CD4-positive, alpha-beta T cell (primary cell): ENCODE results near the gene TSSC4. TPM values are rescaled to one million over a fixed set of nuclear protein-coding genes. Genes with fewer than 3 reads are reported as not detected.

Source experiments
- ATAC-seq: fragments of 200-7000 bp; cut with Tn5 transposase; one replicate; pipeline ENCODE4 v1.10.0; 2022; ENCODE audit warnings: mild to moderate bottlenecking; ENCODE audit not compliant: poor library complexity
- CTCF ChIA-PET: fragments of 350-600 bp; sonication (Branson Sonifier 250); formaldehyde crosslinking; loops from one replicate; lab custom pipeline; 2021; ENCODE audit warnings: antibody characterized with exemption, inconsistent platforms; lab: Charles Lee
- POLR2A ChIA-PET: fragments of 350-600 bp; sonication (Branson Sonifier 250); formaldehyde crosslinking; loops from one replicate; lab custom pipeline; 2021; ENCODE audit warnings: antibody characterized with exemption, inconsistent platforms; lab: Charles Lee
- DNase-seq, 14 experiments: peaks; one replicate each; pipeline ENCODE4 v3.0.0-alpha.2; 2013 to 2020; ENCODE audit warnings: mixed read lengths in 2 of 14
- H3K27ac ChIP-seq, 2 donors: one replicate each; pipeline versions ENCODE4 v1.5.1 to v1.7.0; 2013; ENCODE audit warnings: low read length in 2 of 2, low read depth in 1 of 2, mild to moderate bottlenecking in 1 of 2
- H3K27me3 ChIP-seq, 2 experiments: 1 replicate in 1 of 2; 2 replicates in 1 of 2; pipeline versions ENCODE4 v1.6.1 to v1.7.0; 2013; ENCODE audit warnings: low read length in 2 of 2, control low read depth in 1 of 2, mild to moderate bottlenecking in 1 of 2, moderate library complexity in 1 of 2; ENCODE audit not compliant: insufficient read depth in 2 of 2, control insufficient read depth in 1 of 2
- H3K36me3 ChIP-seq: one replicate; pipeline ENCODE4 v1.6.1; 2013; ENCODE audit warnings: low read length, control low read depth; ENCODE audit not compliant: insufficient read depth
- H3K4me1 ChIP-seq: one replicate; pipeline ENCODE4 v1.6.1; 2013; ENCODE audit warnings: low read length, control low read depth; ENCODE audit not compliant: insufficient read depth
- H3K4me3 ChIP-seq: one replicate; pipeline ENCODE4 v1.5.1; 2013; ENCODE audit warnings: mild to moderate bottlenecking, low read length, moderate library complexity
- H3K9me3 ChIP-seq, 2 experiments: 1 replicate in 1 of 2; 2 replicates in 1 of 2; pipeline versions ENCODE4 v1.6.1 to v1.7.0; 2013; ENCODE audit warnings: low read length in 2 of 2, mild to moderate bottlenecking in 2 of 2, control low read depth in 1 of 2, moderate library complexity in 1 of 2; ENCODE audit not compliant: control insufficient read depth in 1 of 2, insufficient read depth in 1 of 2
- H3K27ac Mint-ChIP-seq: one replicate; pipeline ENCODE4 v1.8.0; 2020; ENCODE audit warnings: mixed read lengths
- H3K27me3 Mint-ChIP-seq: one replicate; pipeline ENCODE4 v1.8.0; 2021; ENCODE audit warnings: mixed read lengths
- H3K36me3 Mint-ChIP-seq: one replicate; pipeline ENCODE4 v1.8.0; 2021; ENCODE audit warnings: low read depth, mixed read lengths
- H3K4me1 Mint-ChIP-seq: one replicate; pipeline ENCODE4 v1.8.0; 2021; ENCODE audit warnings: low read depth, mixed read lengths
- H3K4me3 Mint-ChIP-seq: one replicate; pipeline ENCODE4 v1.8.0; 2020; ENCODE audit warnings: mild to moderate bottlenecking, mixed read lengths
- H3K9me3 Mint-ChIP-seq: one replicate; pipeline ENCODE4 v1.8.0; 2020; ENCODE audit warnings: mixed read lengths
- intact Hi-C, 2 experiments: fragments of 100-400 bp; cut with DNase I in 1 of 2; cut with micrococcal nuclease in 1 of 2; formaldehyde crosslinking; loops; one replicate each; pipeline versions ENCODE4 v1.15.1 to v1.9.0; 2023 to 2025; cut with DNase I, micrococcal nuclease
- total RNA-seq, 174 experiments: library from RNA in 2 of 174; stranded (reverse) in 2 of 174; gene quantifications; one replicate each; pipeline ENCODE4 v1.2.3 and lab custom pipeline; 2021 to 2026
- TF ChIP-seq, protein P1 (sequence below): fragments of 200-600 bp; IDR thresholded peaks from one replicate; pipeline ENCODE4 v1.8.0; 2022; ENCODE audit warnings: antibody characterized with exemption, mild to moderate bottlenecking

TSSC4 gene
- total RNA-seq, 2 experiments from 2014 or later: 47.5 to 50.0 TPM

DNA sequence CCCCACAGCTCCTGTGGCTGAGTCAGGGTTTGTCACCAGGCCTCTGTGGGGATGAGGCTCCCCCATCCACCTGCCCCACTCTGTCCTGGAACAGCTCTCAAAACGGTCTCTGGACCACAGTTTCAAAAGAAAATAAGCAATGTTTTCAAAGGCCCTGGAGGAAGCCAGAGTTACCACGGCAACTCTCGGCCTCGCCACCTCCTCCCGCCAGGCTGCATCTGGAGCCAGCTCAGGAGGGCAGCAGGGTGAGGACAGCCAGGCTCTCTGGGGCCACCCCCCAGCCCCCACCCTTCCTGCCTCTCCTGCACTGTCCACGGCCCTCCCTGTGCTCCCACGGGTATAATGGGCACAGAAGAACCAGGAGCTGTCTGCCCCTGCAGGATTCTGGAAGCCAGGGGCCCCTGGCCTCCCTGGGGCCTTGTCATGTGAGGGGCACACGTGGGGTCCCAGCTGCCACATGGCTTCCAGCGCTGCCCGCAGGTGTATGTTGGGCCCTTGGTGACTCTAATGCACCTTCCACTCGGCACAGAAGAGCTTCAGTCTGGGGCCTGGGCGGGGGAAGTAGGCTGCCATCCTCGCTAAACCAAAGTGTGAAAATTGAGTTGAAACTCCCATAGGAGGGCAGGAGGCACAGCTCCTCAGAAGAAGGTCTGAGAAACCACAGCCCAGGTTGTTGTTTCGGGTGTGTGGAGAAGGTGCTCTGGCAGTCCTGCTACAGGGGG lies 13.1 kb upstream of the TSSC4 start:
- Histone ChIP-seq H3K4me1 (peaks cover 90% of the 10 kb centered on the region), H3K9me3 (no peaks in the 10 kb centered on the region), H3K36me3 (peaks cover 31% of the 10 kb centered on the region), H3K27me3 (no peaks in the 10 kb centered on the region), H3K27ac (peak overlapping the region in 1 of 2 donors; percentile 58), H3K4me3 (peak overlapping the region; percentile 7)
- Mint-ChIP-seq H3K27ac (peak overlapping the region; percentile 56), H3K4me3 (peak overlapping the region; percentile 34), H3K9me3 (no peaks in the 10 kb centered on the region), H3K36me3 (peaks cover 19% of the 10 kb centered on the region), H3K4me1 (peaks cover 62% of the 10 kb centered on the region), H3K27me3 (no peaks in the 10 kb centered on the region)
- TF ChIP-seq, protein P1, sequence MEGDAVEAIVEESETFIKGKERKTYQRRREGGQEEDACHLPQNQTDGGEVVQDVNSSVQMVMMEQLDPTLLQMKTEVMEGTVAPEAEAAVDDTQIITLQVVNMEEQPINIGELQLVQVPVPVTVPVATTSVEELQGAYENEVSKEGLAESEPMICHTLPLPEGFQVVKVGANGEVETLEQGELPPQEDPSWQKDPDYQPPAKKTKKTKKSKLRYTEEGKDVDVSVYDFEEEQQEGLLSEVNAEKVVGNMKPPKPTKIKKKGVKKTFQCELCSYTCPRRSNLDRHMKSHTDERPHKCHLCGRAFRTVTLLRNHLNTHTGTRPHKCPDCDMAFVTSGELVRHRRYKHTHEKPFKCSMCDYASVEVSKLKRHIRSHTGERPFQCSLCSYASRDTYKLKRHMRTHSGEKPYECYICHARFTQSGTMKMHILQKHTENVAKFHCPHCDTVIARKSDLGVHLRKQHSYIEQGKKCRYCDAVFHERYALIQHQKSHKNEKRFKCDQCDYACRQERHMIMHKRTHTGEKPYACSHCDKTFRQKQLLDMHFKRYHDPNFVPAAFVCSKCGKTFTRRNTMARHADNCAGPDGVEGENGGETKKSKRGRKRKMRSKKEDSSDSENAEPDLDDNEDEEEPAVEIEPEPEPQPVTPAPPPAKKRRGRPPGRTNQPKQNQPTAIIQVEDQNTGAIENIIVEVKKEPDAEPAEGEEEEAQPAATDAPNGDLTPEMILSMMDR: no peak
- DNase-seq: peak in 3 of 14 experiments; percentile 58 to 69 (median 61)
- ChIA-PET CTCF (interaction anchor here (1.3 to 1.5 kb wide), 3 partner anchors 12 to 16 kb away, joined by 3 to 5 read pairs (median 3); partner anchors contain the start of gene TSSC4), POLR2A (interaction anchor here (1.3 to 3.5 kb wide), 3 partner anchors 10 to 64 kb away, joined by 3 to 47 read pairs (median 20); partner anchors contain the start of genes CD81 and TSSC4)
- peak; percentile 25 for ATAC-seq
- intact Hi-C loops: no loop called here

DNA sequence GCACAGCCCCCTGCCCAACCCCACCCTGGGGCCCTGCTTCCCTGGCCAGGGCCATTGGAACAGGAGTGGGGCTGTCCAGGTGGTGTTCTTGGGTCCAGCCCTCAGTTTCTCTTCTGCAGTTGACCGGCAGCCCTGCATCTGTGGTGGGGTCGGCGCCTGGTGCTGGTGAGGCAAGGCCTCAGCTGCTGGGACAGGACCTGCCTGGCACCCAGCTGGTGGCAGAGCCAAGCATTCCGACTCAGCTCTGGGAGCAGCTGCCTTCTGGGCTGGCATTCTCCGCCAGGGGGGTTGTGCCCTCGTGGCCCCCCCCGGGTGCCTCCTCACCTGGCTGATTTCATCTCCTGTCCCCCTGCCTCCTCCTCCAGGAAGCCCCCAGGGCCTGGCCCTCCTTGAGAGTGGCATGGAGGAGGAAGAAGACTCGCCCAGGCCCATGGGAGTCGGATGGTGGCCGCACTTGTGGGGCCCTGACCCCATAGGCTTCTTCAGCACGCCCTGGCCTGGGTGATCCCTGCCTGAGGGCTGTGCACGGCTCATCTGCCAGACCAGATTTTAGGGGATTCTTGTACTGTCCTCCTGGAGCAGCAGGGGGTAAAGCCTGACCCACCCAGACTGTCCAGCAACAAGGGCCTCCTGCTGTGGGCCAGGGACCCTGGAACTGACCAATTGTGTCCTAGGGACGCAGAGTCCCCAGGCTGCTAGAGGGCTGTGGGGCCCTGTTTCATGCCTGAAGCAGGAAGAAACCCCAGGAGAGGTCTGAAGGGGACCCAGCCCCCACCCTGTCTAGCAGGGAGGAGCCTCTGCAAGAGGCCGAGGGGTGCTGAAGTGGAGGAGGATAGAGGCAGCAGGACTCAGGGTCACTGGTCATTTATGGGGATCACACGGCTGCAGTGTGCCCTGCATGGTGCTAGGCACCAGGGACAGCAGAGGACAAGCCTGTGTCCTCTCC lies 11.8 kb upstream of the TSSC4 start:
- no peak for DNase-seq
- Histone ChIP-seq H3K4me3 (no peak overlapping the region), H3K4me1 (peaks cover 77% of the 10 kb centered on the region), H3K27me3 (no peaks in the 10 kb centered on the region), H3K9me3 (no peaks in the 10 kb centered on the region), H3K36me3 (peaks cover 40% of the 10 kb centered on the region), H3K27ac (peak overlapping the region in 1 of 2 donors; percentile 58)
- H3K4me1 Mint-ChIP-seq: peaks cover 52% of the 10 kb centered on the region
- TF ChIP-seq, protein P1: no peak
- peaks cover 19% of the 10 kb centered on the region for H3K36me3 Mint-ChIP-seq
- POLR2A ChIA-PET: interaction anchor here (3.5 kb wide), 1 partner anchor 11 kb away, joined by 47 read pairs; the partner anchor contains the start of gene CD81
- no peak for ATAC-seq
- CTCF ChIA-PET: interaction anchor here (1.3 kb wide), 1 partner anchor 12 kb away, joined by 3 read pairs; the partner anchor contains the start of gene TSSC4
- peak overlapping the region; percentile 79 for H3K27ac Mint-ChIP-seq
- H3K4me3 Mint-ChIP-seq: peak overlapping the region; percentile 42
- H3K27me3 Mint-ChIP-seq: no peaks in the 10 kb centered on the region
- intact Hi-C loops: no loop called here
- no peaks in the 10 kb centered on the region for H3K9me3 Mint-ChIP-seq

DNA sequence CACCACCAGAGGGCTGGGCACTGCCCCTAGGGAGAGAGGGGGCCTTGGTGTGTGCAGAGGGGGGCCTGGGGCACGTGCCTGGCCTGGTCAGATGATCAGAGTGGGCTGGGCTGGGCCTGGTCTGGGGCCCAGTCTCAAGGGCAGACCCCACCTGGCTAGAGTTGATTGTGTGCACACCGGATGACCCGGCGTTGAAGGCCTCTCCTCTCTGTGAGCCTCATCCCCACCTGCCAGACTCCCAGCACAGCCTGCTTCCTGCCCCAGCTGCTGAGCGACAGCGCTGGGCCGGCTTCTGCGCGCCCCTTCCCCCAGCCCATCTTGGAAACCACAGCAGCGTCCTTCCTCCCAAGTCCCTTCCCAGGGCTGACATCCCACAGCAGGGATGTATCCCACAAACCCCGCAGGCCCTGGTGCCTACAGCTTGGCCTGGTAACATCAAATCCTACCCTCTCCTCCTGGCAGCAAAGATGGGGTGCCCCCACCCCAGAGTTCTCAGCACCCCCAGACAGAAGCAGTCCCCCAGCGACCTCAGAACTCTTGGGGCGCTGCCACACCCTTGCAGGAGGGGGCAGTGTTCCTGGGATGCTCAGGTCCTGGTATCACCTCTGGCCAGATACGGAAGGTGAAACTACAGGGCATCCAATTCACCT lies 11.0 kb upstream of the TSSC4 start:
- Histone ChIP-seq H3K27ac (peak overlapping the region in 1 of 2 donors; percentile 48), H3K9me3 (no peaks in the 10 kb centered on the region), H3K4me1 (peaks cover 73% of the 10 kb centered on the region), H3K4me3 (no peak overlapping the region), H3K27me3 (no peaks in the 10 kb centered on the region), H3K36me3 (peaks cover 48% of the 10 kb centered on the region)
- Mint-ChIP-seq H3K4me1 (peaks cover 45% of the 10 kb centered on the region), H3K27me3 (no peaks in the 10 kb centered on the region), H3K36me3 (peaks cover 19% of the 10 kb centered on the region), H3K27ac (peak overlapping the region; percentile 79), H3K4me3 (peak overlapping the region; percentile 63), H3K9me3 (no peaks in the 10 kb centered on the region)
- TF ChIP-seq, protein P1: no peak
- intact Hi-C loops: loop anchor here in 1 of 2 experiments (10.0 kb wide), 1 partner anchor 535 kb away; the partner anchor contains the start of gene LSP1
- ATAC-seq (no peak), DNase-seq (no peak)
- CTCF ChIA-PET: no interaction called here
- POLR2A ChIA-PET: no interaction called here
